Tibial artery (tissue), 4 donors: Measurements from ENCODE around the gene MTCH1.

Source experiments
- DNase-seq, 2 donors: peaks; one replicate each; pipeline ENCODE4 v3.0.0-alpha.2; 2019
- H3K27ac ChIP-seq, 2 donors: fragments of 200-600 bp; sonication (generic) in 1 of 2; 1 replicate in 1 of 2; 2 replicates in 1 of 2; pipeline ENCODE4 v1.5.1; 2018 to 2019; ENCODE audit warnings: mild to moderate bottlenecking in 1 of 2
- H3K27me3 ChIP-seq, 2 donors: fragments of 200-600 bp; sonication (generic) in 1 of 2; one replicate each; pipeline versions ENCODE4 v1.5.1 to v1.6.0; 2016 to 2019
- H3K36me3 ChIP-seq, 3 donors: fragments of 200-600 bp; sonication (generic) in 2 of 3; one replicate each; pipeline ENCODE4 v1.5.1; 2016 to 2019; ENCODE audit warnings: mild to moderate bottlenecking in 2 of 3
- H3K4me1 ChIP-seq, 4 donors: fragments of 200-600 bp; sonication (generic) in 2 of 4; 1 replicate in 3 of 4; 2 replicates in 1 of 4; pipeline ENCODE4 v1.5.1; 2016 to 2019
- H3K4me3 ChIP-seq, 2 donors: fragments of 200-600 bp; sonication (generic) in 1 of 2; 1 replicate in 1 of 2; 2 replicates in 1 of 2; pipeline ENCODE4 v1.5.1; 2018 to 2019; ENCODE audit warnings: mild to moderate bottlenecking in 2 of 2
- H3K9me3 ChIP-seq, 3 donors: fragments of 200-600 bp; sonication (generic) in 1 of 3; one replicate each; pipeline ENCODE4 v1.5.1; 2016 to 2019
- CTCF ChIP-seq, 2 experiments: fragments of 200-600 bp in 1 of 2; fragments of 450-650 bp in 1 of 2; IDR thresholded peaks; one replicate each; pipeline ENCODE4 v1.5.1; 2017 to 2019; ENCODE audit warnings: antibody characterized with exemption in 2 of 2, mild to moderate bottlenecking in 1 of 2, moderate library complexity in 1 of 2
- intact Hi-C: fragments of 100-400 bp; cut with DNase I; formaldehyde crosslinking; loops from one replicate; pipeline ENCODE4 v1.15.0; 2023; ENCODE audit warnings: low total_unique reads

MTCH1 gene

GRCh38 chr6:36930483-36930882 is 55.5 kb downstream of the MTCH1 start:
- no peaks in the 10 kb centered on the region for H3K9me3 ChIP-seq
- no peak for DNase-seq
- no peaks in the 10 kb centered on the region for H3K27me3 ChIP-seq
- TF ChIP-seq CTCF (IDR thresholded peaks at IDR 0.05) = no peak
- intact Hi-C loops = loop anchor here (5.0 kb wide), 1 partner anchor 462 kb away; no protein-coding TSS in a partner anchor
- no peak overlapping the region for H3K27ac ChIP-seq
- no peak overlapping the region for H3K4me3 ChIP-seq
- peaks cover 0 to 6% (median 4%) of the 10 kb centered on the region in 3 donors for H3K36me3 ChIP-seq
- H3K4me1 ChIP-seq = peaks cover 0 to 28% (median 16%) of the 10 kb centered on the region in 4 donors

- peaks cover 2 to 15% (median 13%) of the 10 kb centered on the region in 3 donors for H3K36me3 ChIP-seq
- intact Hi-C loops = loop anchor here (5.0 kb wide), 1 partner anchor 463 kb away; no protein-coding TSS in a partner anchor
These were observed 56.4 kb downstream of the MTCH1 start for GRCh38 chr6:36929607-36930006.

GRCh38 chr6:36929152-36929551 is 56.8 kb downstream of the MTCH1 start:
- H3K27me3 ChIP-seq = no peaks in the 10 kb centered on the region
- TF ChIP-seq CTCF (IDR thresholded peaks at IDR 0.05) = no peak
- no peak overlapping the region for H3K27ac ChIP-seq

More at GRCh38 chr6:36929607-36930006, 56.4 kb downstream of the MTCH1 start:
- H3K4me1 ChIP-seq = peaks cover 0 to 28% (median 16%) of the 10 kb centered on the region in 4 donors
- no peak overlapping the region for H3K4me3 ChIP-seq
- H3K9me3 ChIP-seq = no peaks in the 10 kb centered on the region
- H3K27me3 ChIP-seq = no peaks in the 10 kb centered on the region
- TF ChIP-seq CTCF (IDR thresholded peaks at IDR 0.05) = no peak
- no peak overlapping the region for H3K27ac ChIP-seq
- no peak for DNase-seq

GRCh38 chr6:36928547-36928918 is 57.5 kb downstream of the MTCH1 start:
- intact Hi-C loops = no loop called here
- H3K36me3 ChIP-seq = peaks cover 7 to 25% (median 24%) of the 10 kb centered on the region in 3 donors
- no peak for TF ChIP-seq CTCF (IDR thresholded peaks at IDR 0.05)
- peak overlapping the region in 1 of 2 donors; percentile 23 for H3K27ac ChIP-seq
- DNase-seq = no peak
- H3K27me3 ChIP-seq = no peaks in the 10 kb centered on the region
- peaks cover 0 to 25% (median 16%) of the 10 kb centered on the region in 4 donors for H3K4me1 ChIP-seq
- H3K4me3 ChIP-seq = no peak overlapping the region
- no peaks in the 10 kb centered on the region for H3K9me3 ChIP-seq

More at GRCh38 chr6:36929152-36929551, 56.8 kb downstream of the MTCH1 start:
- intact Hi-C loops = no loop called here
- Histone ChIP-seq H3K4me3 (no peak overlapping the region), H3K4me1 (peaks cover 0 to 28% (median 16%) of the 10 kb centered on the region in 4 donors), H3K36me3 (peaks cover 5 to 19% (median 17%) of the 10 kb centered on the region in 3 donors), H3K9me3 (no peaks in the 10 kb centered on the region)
- no peak for DNase-seq

- H3K9me3 ChIP-seq = no peaks in the 10 kb centered on the region
- intact Hi-C loops = no loop called here
- TF ChIP-seq CTCF (IDR thresholded peaks at IDR 0.05) = no peak
- peak overlapping the region; percentile 13 to 23 for H3K27ac ChIP-seq
- no peaks in the 10 kb centered on the region for H3K27me3 ChIP-seq
- H3K4me1 ChIP-seq = peaks cover 0 to 20% (median 16%) of the 10 kb centered on the region in 4 donors
- no peak overlapping the region for H3K4me3 ChIP-seq
- peak in 1 of 2 donors; percentile 69 for DNase-seq
- peaks cover 10 to 31% (median 28%) of the 10 kb centered on the region in 3 donors for H3K36me3 ChIP-seq
These were observed 58.1 kb downstream of the MTCH1 start for GRCh38 chr6:36927691-36928546.
